HG03095 (cell line): ENCODE results near the gene GNAI1.
"Not testable (repeated sequence)": the region's sequence is repeated elsewhere in the genome, so short reads cannot be mapped to it uniquely, and the experiment has no call there.

Experiments
- ATAC-seq: cut with Tn5 transposase; IDR thresholded peaks from one replicate; pipeline ENCODE4 v1.9.1; 2021; ENCODE audit warnings: moderate library complexity; ENCODE audit not compliant: unreplicated experiment

GNAI1 gene

DNA sequence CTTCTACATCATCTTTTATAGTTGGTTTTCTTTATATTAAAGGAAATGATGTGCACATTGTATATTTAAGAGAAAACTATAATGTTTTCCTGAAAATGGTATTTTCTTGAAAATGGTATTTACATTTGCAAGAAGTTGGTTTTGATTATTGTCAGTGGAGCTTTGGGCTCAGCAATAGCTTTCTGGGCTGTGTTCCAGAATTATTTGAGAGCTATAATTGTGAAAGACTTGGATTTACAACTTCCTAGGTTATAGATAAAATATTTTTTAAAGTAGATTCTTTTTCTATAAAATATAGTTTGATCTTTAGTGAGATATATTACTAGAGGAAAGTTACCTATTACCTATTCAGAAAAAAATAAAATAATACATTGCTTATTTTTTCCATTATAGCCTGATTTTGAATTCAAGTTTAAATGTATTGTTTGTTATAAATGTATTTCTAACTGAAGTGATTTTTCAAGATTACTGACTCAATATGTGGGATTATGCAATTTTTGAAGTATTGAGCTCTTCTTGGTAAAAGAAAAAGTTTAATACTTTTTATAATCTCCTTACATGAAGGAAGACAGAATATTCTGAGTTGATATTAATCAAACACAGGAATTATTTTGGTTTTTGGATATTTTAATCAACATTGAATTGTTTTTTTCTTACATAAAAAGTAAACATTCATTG lies 20.2 kb downstream of the GNAI1 start:
- no peak for ATAC-seq

DNA sequence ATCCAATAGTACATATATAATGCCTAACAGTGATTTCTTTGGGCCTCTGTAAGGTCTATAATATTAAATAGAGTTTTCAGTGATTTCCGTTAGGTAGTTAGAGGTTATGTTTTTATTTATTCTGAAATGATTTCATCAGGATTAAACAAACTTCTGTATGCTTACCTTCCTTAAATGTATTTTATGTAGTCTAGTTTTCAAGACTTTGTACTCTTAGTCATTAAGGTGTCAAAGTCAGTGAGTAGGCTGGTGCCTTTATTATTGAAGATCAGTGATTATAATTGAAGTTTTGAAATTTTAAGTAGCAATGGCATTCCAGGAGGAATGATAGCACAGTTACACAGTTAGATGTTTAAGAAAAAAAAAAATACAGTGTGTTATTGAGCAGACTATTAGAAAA lies 20.7 kb downstream of the GNAI1 start:
- no peak for ATAC-seq

DNA sequence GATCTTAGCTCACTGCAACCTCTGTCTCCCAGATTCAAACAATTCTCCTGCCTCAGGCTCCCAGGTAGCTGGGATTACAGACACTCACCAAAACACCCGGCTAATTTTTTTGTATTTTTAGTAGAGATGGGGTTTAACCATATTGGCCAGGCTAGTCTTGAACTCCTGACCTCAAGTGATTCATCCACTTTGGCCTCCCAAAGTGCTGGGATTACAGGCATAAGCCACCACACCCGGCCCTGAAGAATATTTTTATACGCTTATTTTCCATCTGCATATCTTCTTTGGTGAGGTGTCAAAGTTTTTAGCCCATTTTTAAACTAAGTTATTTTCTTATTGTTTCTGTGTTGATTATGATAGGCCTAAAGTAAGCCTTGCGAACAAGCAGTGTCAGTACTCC lies 23.1 kb downstream of the GNAI1 start:
- not testable (repeated sequence) for ATAC-seq

DNA sequence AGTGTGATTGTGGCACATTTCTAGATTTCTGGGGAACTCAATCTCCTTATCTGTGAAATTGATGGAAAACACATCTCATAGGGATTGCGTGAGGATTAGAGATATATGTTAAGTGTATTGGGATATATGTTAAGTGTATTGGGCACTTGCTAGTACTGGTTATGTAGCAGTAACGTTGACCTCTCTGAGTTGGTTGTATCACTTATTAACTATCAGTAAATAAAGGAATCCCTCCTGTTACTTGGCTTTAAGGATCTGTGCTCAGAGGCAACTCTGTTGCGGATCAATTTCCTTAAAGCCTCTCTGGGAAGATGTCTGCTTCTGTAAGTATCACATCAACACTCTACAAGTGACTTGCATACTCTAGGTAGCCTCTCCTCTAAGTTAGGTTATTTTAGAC lies 25.2 kb downstream of the GNAI1 start:
- no peak for ATAC-seq

DNA sequence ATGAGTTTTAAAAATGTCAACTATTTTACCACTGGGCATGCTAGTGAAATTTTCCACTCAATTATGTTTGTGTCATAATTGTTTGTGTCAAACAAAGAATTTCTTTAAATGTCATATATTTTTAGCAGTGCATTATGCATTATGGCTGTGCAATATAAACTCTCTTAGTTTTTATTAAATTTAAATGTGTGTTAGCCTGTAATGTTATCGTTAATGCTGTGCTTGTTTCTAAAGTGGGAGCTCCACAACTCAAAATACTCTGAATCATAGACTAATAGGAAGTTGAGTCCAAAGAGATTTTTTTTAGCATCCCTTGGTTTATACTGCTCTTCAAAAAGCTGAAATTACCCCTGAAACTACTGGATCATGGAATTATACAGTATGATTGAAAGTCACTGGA lies 26.8 kb downstream of the GNAI1 start:
- ATAC-seq = no peak

DNA sequence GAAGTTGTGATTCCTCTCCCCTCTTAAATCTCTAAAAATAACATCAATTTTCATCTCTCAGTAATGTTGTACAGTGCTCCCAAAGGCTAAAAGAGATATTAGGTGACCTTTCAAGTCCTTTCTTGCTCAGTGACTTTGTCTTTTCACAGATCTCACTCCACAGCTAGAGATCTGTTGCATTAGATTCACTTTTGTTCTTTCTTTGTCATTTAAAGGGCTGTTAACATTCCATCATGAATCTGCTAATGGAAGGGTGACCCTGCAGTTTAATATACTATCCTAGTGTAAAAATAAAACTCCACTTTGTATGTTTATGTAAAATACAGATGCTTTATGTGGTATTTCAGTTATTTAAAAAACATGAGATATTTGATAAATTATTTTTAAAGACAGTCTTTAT lies 30.5 kb downstream of the GNAI1 start:
- no peak for ATAC-seq

DNA sequence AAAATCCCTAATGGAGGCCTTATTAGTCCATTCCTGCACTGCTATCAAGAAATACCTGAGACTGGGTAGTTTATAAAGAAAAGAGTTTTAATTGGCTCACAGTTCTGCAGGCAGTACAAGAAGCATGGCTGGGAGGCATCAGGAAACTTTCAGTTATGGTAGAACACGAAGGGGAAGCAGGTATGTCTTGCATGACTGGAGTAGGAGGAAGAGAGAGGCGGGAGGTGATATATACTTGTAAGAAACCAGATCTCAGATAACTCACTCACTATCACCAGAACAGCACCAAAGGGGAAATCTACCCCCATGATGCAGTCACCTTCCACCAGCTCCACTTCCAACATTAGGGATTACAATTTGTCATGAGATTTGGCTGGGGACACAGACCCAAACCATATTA lies 35.8 kb downstream of the GNAI1 start:
- no peak for ATAC-seq

DNA sequence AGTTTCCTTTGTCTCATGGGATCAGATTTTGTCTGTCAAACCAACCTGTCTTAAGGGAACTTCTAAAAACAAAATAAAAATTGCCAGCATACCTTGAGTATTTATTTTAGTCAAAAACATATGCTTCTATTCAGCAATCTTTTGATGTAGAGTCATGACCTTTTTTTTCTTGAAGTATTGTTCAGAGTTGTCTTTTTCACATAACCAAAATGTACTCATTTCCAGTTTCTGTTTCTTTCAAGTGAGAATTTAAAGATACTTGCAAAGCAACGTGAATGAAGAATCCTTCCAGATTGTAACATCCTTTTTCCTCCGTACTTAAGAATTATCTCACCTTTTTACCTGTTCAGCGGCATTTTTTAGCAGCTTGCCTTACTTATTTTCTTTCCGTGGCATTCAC lies 37.8 kb downstream of the GNAI1 start:
- no peak for ATAC-seq

DNA sequence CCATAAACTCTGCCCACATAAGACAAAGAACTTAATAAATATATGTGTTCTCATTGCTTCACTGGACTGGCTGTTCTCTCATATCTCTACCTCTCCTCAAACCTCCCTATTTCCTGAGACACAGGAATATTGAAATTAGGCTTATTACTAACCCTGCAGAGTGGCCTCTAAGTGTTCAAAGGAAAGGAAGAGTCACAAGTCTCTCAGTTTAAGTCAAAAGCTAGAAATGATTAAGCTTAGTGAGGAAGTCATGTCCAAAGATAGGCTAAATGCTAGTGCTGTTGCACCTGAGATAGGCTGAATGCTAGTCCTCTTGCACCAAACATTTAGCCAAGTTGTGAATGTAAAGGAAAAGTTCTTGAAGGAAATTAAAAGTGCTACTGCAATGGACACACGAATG lies 41.1 kb downstream of the GNAI1 start:
- ATAC-seq = no peak

DNA sequence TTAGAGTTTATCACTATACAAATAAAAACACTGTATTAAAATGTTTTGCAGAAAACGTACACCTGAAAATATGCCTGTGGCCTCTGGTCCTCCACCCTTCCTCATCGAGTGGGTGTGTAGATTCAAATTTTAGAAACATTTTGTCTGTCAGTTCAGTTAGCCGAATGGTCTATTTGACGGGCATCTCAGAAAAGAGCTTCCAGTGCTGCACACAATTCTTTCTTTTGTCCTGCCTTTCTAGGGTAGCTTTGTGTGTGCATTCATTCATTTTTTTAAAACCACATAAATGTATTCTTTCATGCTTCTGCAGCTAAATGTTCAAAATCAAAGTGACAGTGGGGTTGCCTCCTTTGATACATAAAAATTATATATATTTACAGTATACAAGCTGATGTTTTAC lies 46.8 kb downstream of the GNAI1 start:
- no peak for ATAC-seq

DNA sequence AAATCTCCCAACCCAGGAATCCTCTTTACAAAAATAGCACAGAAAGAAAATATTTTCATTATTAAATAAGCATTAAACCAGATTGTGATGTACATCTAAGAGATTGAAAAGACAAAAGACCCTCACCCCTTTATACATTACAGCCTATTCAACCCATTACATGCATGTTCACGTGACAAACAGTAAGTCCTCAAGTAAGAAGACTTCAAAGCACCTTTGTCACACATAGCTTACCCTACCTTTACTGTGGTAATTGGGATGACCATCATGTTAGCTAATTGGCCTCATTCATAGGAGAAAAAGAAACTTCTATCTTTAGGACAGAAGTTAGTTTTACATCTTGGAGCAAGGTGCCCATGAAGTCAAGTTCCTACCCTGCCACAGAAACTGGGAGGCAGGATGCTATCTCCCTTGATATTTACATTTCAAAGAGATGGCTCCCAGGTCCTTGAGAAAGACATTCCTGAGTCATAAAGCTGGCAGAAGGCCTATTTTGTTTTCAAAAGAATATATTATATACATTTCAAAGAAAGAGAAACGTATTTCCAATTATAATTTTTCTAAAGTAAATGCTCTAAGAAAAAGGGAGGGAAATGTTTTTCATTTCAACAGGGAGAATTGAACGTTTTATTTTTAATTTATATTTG lies 48.1 kb downstream of the GNAI1 start:
- no peak for ATAC-seq

DNA sequence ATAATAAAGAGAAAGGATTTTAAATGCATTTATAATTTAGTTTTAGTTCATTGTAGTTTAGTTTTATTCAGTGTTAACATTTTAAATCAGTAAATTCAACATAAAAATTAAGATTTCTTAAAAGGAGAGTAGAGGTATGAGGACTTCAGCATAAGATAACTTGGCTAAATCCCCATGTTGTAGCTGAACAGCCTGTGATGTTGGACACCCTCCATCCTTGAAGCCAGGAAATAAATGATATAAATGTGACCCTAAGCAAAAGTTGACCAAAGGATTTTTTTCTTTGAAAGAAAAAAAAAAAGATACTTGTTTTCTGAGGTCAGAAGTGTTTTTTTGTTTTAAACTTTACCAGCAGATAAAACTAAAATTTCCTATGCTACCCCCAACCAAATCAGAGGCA lies 48.7 kb downstream of the GNAI1 start:
- ATAC-seq = no peak

DNA sequence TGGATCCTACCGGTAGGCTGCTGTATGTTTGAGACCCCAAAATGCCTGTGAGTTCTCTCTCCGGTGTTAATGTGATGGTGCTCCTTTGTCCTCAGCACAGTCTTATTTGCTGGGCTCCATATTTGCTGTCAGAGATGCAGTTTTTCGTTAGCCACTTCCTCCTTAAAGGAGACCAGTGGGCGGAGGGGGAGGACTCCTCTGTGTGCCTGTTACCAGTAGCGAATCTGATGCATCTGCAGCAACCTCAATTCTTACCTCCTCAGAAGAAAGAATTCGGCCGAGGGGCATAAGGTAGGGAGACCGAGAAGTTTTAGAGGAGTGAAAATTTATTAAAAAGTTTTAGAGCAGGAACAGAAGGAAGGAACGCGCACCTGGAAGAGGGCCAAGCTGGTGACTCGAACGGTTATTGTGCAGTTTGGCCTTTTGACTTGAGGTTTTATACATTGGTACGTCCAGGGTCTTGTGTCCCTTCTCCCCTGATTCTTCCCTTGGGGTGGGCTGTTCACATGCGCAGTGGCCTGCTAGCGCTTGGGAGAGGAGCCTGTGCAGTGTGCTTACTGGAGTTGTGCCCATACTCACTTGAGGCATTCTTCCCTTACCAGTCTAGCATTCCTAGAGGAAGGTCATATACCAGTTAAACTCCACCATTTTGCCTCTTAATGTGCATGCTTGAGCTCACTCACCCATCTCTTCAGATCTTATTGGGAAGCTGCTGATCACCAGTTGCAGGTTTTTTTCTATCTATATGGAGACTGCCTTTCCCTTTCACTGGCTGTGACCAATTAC lies 49.5 kb downstream of the GNAI1 start:
- no peak for ATAC-seq

DNA sequence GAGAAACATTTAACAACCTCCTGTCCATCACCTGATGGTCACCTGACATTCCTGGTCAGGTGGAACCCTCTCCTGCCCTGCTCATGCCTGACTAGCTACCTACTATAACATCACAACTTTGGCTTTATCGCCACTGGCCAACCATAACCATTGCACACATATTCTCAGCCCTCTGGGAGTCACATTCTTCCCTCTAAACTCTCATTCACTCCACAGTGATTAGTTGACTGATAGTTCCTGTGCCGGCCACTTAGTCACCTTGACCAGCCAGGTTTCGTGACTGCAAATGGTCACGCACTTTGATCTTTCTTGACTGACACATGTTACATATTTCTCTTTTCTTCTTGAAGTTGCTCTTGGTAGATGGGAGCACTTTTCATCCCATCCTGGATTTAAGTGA lies 50.1 kb downstream of the GNAI1 start:
- ATAC-seq = no peak

DNA sequence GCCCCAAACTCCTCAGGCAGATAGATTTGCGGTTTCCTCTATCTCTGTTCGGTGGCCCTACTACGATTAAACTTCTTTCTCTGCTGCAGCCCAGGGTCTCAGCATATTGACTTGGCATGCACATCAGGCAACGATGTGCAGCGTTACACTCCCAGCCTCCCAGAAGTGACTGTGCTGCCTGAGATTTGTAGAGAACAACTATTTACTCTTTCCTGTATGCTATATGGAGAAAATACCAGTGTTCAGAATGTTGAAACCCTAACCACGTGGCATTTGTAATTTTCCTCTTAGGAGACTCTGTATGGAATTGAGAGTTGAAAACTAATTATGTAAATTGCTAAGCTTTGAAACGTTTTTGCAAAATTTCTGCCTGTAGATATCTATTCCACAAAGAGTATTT lies 50.9 kb downstream of the GNAI1 start:
- no peak for ATAC-seq

DNA sequence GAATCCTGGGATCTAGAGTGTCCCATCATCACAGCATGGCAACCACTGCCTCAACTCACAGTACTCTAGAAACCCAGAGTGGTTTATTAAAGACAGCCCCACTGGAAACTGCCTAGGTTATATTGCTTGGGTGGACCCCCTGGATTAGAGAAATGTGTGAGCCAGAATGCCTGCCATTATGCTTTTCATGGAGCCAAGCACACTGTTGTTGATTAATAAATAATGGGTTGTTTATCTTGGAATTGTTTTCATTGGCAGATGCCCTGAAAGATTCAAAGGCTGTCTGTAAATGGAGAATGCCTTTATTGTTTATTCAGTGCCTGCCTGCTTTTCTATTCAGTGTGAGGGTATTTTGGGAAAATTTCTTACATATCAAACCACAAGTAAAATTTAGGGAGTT lies 52.1 kb downstream of the GNAI1 start:
- ATAC-seq = no peak

DNA sequence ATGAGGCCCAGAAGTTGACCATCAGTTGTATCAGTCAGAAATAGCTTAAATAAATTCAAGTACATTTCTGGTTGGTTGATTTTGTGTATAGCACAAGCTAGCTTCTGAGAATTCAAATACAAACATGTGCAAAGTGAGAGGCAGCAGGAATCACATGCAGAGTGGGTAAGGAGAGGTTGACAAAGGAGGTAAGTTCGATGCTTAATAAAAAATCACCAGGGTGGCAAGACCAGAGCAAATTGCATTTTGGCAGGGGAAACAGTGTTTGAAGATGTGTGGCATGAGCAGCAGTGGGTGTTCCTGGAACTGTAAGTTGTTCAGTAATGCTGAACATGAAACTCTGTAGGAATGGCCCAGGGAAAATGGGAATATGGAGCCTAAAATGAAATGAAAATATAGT lies 52.6 kb downstream of the GNAI1 start:
- ATAC-seq = no peak

DNA sequence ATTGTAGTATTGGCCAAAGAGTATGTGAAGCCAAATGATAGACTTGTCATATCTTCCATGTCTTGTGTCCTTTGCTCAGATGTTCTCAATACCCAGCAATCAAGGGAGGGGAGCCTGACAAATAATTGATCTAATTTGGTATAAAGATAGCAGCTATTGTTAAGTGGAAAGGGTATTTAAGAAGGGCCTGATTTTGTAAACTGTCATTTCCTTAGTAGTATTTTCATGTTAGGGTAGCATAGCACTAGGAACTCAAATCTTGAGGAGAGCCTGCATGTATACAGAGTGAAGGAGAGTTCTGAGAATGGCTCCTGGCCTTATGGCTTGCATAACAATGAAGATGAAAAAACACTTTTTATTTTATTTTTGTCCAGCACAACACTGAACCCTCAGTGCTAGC lies 53.1 kb downstream of the GNAI1 start:
- ATAC-seq = no peak

DNA sequence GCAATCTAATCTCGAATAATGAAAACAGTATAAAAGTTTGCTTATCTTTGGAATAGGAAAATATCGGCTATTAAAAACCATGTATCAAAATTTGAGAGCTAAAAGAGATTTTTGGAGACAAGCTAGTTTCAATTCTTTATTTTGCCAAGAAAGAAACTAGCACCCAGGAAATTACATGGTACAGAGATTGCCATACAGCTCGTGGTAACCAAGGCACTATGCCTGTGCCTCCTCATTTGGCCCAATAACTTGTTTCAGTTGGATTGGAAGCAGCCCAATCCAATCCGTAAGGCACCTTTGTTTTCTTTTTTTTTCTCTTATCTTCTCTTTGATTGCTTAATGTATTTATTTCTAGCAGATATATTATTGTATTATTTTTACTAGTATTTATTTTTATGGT lies 55.0 kb downstream of the GNAI1 start:
- no peak for ATAC-seq

DNA sequence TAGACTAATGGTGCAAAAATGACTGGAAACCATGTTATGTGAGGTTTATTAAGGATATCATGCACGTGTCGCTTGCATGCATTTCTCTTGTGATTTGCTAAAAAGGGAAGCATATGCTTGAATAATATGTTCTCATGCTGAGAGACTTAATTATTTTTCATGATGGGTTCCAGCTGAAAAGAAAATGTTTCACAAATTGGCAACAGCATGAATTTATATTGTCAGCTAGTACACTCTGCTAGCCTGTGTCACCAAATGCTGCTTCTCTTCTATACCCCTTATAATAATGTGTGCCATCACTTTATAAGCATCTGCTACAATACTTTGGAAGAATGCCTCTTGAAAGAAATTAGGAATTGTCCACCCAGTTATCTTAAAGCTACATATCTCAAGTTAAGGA lies 63.0 kb downstream of the GNAI1 start:
- no peak for ATAC-seq

DNA sequence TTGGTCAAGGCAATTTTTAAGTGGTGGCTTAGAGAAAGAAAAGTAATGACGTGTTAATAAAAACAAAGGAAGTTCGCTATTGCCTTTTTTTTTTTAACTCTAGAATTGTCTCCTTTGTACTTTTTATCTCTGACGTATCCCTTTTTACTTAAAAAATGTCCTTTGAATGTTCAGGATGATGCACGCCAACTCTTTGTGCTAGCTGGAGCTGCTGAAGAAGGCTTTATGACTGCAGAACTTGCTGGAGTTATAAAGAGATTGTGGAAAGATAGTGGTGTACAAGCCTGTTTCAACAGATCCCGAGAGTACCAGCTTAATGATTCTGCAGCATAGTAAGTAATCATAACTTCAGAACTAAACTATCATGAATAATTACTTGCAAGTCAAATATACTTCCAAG lies 64.4 kb downstream of the GNAI1 start:
- no peak for ATAC-seq

DNA sequence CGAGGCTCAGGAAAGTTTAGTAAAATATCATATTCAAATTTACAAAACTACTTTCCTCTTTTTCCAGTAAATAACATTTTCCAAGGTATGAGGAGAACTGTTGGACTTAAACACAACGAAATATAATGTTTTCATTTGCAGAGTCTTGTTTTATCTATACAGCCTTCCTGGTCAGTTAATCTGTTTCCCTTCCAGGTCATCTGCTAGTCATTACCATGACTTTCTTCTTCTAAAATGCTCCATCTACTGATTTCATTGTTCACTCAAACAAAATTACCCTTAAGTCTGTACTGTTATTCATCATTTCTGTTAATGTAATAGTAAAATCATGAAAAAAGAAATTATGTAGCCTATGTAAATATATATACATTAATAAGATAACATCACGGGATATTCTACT lies 69.8 kb downstream of the GNAI1 start:
- no peak for ATAC-seq
